Measurements from ENCODE around the gene S100PBP.

Gene S100PBP

GRCh38 chr1:32888677-32889420, 71.4 kb downstream of the S100PBP start:
- DNase-seq = no peak

GRCh38 chr1:32889731-32890278, 72.4 kb downstream of the S100PBP start:
- DNase-seq = no peak

DNA sequence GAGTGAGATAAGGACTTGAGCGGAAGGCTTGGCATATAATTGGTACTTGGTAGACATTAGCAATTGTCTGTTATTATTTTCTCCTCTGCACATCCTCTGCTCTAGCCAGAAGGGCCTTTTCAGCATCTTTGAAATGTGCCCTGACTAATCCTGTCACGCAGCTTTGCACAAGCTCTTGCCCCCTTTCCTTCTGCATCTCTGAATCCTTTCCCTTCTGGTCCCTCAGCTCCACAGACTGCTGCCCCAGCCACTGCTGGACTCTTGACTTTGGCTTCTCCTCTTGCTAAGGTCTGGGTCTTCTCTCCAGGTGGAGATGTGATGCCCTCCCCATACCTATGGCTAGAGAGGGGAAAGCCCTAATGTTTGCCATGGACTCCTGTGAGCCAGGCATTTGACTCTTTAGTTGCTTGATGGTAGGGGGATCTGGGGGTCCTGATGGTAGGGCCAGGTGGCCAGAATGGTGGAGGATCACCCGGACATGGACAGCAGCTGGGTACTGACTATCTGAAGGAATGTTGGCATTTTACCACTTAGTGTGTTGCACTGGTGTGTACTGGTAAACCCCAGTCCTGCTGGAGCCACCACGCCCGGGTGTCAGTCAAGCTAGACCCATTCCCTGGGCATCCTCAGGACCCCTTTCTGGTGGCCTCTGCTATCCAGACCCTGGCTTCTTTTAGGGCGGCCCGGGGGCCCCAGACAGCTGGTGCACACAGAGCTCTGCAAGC, 73.2 kb downstream of the S100PBP start:
- no peak for DNase-seq

GRCh38 chr1:32891241-32891570, 73.8 kb downstream of the S100PBP start:
- no peak for DNase-seq

- DNase-seq = no peak
Measured at GRCh38 chr1:32891630-32892029, 74.2 kb downstream of the S100PBP start.

DNA sequence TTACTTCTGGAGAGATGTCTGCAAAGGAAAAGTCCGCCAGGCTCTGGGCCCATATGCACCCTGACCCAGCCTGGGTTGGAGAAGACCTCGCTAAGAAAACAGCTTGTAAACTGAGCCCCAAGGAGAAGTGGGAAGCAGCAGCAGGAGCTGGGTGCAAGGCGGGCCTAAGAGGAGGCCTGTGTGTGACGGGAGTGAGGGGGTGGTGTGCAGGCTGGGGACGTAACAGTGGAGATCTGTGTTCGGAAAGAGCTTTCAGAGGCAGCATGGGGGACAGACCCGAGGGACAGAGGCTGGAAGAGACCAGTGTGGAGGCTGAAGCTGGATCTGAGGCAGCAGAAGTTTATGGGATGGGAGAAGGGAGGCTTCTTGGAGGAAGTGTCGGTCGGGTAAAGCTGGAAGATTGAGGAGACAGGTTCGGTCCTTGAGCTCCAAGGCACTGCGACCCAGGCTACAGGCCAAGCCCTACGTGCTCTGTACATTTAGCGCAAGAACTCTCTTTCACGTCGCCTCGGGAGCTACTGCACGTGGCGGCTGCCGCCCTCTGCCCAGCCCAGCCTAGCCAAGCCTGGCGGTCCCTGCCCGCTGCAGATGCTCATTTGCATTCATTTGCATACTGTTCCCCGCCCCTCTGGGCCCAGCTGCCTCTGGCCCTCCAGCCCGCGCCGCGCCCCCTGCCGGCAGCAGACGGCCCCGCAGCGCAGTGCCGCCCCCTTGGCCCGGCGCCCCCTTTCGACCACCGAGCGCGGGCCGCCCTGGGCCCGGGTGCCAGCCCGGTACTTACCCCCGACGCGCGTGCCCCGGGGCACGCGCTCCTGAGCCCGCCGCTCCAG, 75.1 kb downstream of the S100PBP start:
- peak; percentile 46 for DNase-seq

DNA sequence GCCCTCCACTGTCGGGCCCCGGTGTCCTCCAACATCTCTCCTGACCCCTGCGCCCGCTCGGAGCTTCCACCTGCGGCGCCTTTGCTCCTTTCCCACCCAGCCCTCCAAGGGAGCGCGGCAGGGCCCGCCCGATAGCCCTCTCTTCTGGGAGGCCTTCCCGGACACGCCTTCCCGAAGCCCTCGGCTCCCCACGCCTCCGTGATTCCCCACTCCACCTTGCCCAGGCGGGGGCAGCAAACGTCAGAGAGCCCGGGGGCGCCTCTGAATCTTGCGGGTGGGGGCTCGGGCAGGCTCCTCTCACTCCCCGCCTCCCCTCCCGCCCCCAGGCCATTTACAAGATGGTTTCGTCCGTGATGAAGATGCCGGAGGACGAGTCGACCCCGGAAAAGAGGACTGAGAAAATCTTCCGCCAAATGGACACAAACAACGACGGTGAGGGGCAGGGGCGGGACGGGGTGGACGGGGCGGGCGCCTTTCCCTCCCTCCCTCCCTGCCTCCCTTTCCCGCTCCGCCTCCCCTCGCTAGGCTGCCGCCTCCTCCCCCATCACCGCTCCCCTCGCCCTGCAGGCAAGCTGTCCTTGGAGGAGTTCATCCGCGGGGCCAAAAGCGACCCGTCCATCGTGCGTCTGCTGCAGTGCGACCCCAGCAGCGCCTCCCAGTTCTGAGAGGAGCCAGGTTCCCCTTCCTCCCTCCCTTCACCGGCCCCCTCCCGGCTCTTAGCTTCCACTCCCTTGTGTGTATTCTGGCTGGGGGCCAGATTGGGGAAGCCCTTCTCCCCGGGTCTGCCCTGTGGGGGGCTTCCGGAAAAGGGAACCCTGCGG, 76.0 kb downstream of the S100PBP start:
- no peak for DNase-seq

- no peak for DNase-seq
Measured at GRCh38 chr1:32894019-32894600, 76.7 kb downstream of the S100PBP start.

- DNase-seq = no peak
Measured at GRCh38 chr1:32894681-32895080, 77.2 kb downstream of the S100PBP start.

GRCh38 chr1:32895325-32896215, 78.1 kb downstream of the S100PBP start:
- no peak for DNase-seq

- no peak for DNase-seq
Measured at GRCh38 chr1:32896451-32896850, 79.0 kb downstream of the S100PBP start.

DNA sequence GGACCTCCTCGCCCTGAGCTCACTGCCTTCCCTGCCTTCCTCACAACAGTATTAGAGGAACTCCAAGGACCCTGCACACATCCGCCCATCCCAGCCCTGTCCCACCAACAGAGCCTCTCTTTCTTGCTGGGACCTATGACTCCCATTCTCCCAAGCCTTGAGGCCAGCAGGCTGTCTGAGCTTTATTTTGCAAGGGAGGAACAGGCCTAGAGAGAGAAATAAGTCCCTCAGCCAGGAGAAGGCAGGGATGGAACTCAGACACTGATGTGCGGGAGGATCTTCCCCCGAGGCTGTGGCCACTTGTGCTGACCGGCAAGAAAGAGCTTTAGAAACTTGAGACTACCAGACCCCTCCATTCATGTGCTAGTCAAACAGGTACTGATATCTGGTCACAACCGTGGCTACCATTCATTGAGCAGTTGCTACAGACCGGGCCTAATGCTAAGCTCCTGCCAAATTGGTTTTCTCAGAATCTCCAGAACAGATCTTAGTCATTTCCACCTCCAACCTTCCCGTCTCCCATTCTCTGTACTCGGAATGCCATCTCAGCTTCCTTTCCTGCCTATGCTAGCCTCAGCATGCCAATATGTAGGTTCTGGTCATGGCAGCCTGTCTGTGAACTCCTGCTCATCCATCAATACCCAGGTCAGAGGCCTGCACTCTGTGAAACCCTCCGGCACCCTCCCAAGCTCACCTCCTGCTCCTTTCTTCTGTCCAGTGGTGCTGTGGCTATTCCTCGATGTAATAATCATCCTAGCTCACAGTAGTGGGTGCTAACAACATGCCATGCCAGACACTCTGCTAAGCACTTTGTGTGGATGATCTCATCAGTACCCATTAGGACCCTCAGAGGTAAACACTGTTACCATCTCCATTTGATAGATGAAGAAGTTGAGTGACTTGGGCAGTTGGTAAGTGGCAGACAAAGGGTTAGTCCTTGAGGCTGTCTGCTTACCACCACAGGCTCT, 79.9 kb downstream of the S100PBP start:
- DNase-seq = no peak

DNA sequence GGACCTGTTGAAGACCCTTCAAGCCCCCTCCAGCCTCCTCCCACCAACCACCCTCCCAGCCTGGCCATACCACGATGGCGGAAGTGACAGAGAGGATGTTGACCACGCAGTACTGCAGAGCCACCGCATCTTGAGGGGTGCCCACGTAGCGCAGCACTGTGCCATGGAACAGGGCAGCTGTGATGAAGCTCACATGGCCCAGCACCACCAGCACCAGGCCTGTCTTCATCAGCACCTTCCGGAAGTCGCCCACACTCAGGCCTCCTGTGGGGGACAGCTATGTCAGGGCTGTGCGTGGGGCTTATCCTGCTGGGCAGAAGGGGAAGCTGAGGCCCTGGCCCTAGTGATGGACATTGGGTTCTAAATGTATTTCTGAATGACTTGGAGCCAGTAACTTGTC, 80.6 kb downstream of the S100PBP start:
- no peak for DNase-seq

GRCh38 chr1:32898958-32899357, 81.5 kb downstream of the S100PBP start:
- DNase-seq = no peak

- no peak for DNase-seq
Measured at GRCh38 chr1:32899586-32900296, 82.3 kb downstream of the S100PBP start.

DNA sequence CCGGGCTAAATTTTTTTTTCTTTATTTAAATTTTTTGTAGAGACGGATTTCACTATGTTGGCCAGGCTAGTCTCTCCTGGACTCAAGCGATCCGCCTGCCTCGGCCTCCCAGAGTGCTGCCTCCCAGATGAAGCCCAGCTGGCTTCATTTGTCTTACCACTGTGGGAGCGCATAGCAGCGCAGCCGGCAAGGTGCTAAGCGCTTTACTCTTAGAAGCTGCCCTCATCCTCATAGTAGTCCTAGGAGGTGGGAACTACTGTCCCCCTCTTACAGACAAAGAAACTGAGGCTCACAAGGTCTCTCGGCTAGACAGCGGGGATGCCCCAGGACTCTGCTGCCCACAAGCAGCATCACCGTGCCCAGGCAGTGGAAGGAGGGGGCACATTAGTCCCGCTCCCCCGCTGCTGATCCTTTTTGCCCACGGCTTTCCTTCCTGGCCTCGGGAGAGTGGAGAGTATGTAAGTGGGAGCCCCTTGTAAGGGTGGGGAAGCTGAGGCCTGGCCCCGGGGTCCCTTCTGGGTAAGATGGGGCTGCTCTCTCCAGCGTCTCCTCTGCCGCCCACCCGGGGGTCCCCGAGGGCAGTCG, 83.0 kb downstream of the S100PBP start:
- no peak for DNase-seq

DNA sequence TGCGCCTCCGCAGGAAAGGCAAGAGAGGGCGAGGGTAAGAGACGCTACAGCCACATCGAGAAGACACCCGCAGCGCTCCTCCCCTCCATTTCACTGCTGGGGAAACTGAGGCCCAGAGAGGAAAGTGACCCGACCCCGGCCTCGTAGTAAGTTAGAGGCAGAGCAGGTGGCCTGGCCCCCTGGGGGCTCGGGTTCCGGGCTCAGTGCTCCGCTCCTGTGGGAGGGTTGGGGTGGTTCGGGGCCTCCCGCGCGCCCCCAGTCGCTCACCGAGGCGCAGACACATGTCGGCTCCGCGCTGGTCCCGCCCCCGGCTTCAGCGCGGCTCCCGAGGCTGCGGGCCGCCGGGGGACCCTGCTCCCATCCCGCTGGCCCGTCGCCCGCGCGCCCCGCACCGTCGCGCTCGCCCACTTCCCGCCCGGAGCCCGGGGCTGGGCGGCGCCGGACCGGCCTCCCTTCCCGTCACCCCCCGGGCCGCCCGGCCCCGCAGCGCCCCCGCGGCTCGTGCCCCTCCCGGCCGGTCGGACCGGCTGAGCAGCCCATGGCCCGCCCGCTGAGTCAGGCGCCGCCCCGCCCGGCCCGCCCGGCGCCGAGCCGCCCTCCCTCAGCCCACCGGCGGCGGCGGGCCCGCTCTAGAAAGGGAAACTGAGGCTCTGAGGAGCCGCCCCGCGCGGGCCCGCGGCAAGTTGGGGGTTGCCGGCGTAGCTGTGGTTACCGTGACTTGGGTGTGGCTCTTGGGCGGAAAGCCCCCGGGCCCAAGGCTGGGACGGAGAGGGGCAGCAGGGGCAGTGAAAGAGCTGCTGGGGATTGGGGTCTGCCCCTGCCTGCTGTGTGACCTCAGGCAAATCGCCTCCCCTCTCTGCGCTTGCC, 83.7 kb downstream of the S100PBP start, which contains the start of gene TMEM54:
TMEM54 (minus strand) TSS at position 434 of the 867 bp plus-strand sequence; CDS start at position 283, 151 bp downstream.
- DNase-seq = no peak

All from NCI-H2029 (cell line).